Endothelial cell of umbilical vein (primary cell): Measurements from ENCODE around the gene CYGB. TPM values are rescaled to one million over a fixed set of nuclear protein-coding genes. Genes with fewer than 3 reads are reported as not detected.

Experiments used
- BruUV-seq: library from RNA; stranded (reverse); fragments of 400-500 nt; replicated peaks from 2 replicates; lab custom pipeline; 2021; lab: Mats Ljungman, UMichigan
- CTCF ChIA-PET: fragments of 300-600, 350-600 bp; sonication (Branson Sonifier 250); formaldehyde crosslinking; loops from one replicate; lab custom pipeline; 2021; ENCODE audit warnings: antibody characterized with exemption, inconsistent platforms; lab: Charles Lee
- POLR2A ChIA-PET: fragments of 300-600, 350-600 bp; sonication (Branson Sonifier 250); formaldehyde crosslinking; loops from one replicate; lab custom pipeline; 2021; ENCODE audit warnings: antibody characterized with exemption, inconsistent platforms; lab: Charles Lee
- DNase-seq: peaks from one replicate; pipeline ENCODE4 v3.0.0-alpha.2; 2011; ENCODE audit warnings: low read depth, low spot score
- FAIRE-seq: peaks from 2 replicates; lab custom pipeline; 2011; peaks lifted over from hg19 to GRCh38; lab: Jason Lieb, UNC
- H2AFZ ChIP-seq: 2 replicates; pipeline ENCODE4 v1.6.0; 2012; ENCODE audit warnings: low read depth, low read length, control low read depth, inconsistent platforms
- H3K27ac ChIP-seq: 2 replicates; pipeline ENCODE4 v1.5.1; 2011; ENCODE audit warnings: low read depth, mild to moderate bottlenecking, control low read depth, low read length, moderate library complexity; ENCODE audit not compliant: insufficient read depth
- H3K27me3 ChIP-seq, 2 experiments: 2 replicates each; pipeline versions ENCODE4 v1.6.0 to v1.6.1; 2011; ENCODE audit warnings: low read length in 2 of 2, mixed read lengths in 1 of 2; ENCODE audit not compliant: control insufficient read depth in 2 of 2, insufficient read depth in 2 of 2
- H3K36me3 ChIP-seq, 2 experiments: 2 replicates in 1 of 2; 3 replicates in 1 of 2; pipeline ENCODE4 v1.5.1; 2011; ENCODE audit warnings: low read length in 2 of 2, mild to moderate bottlenecking in 1 of 2, moderate library complexity in 1 of 2; ENCODE audit not compliant: control insufficient read depth in 2 of 2, insufficient read depth in 2 of 2; ENCODE audit errors: extremely low read depth in 1 of 2
- H3K4me1 ChIP-seq: 3 replicates; pipeline ENCODE4 v1.5.1; 2011; ENCODE audit warnings: mild to moderate bottlenecking, low read length; ENCODE audit not compliant: control insufficient read depth, insufficient read depth; ENCODE audit errors: extremely low read depth
- H3K4me2 ChIP-seq: 2 replicates; pipeline ENCODE4 v1.6.1; 2011; ENCODE audit warnings: low read length, control low read depth, mixed read lengths; ENCODE audit not compliant: insufficient read depth
- H3K4me3 ChIP-seq, 3 experiments: fragments of 200-600 bp in 1 of 3; sonication (generic), shearing (Covaris generic) in 1 of 3; replicated peaks in 1 of 3; 2 replicates each; pipeline ENCODE4 v1.5.1; 2011 to 2016; ENCODE audit warnings: control low read depth in 3 of 3, low read length in 3 of 3, mild to moderate bottlenecking in 2 of 3, inconsistent platforms in 1 of 3, low read depth in 1 of 3, moderate library complexity in 1 of 3; ENCODE audit not compliant: insufficient read depth in 1 of 3
- H3K79me2 ChIP-seq: 2 replicates; pipeline ENCODE4 v1.6.0; 2012; ENCODE audit warnings: low read length, inconsistent platforms; ENCODE audit not compliant: control insufficient read depth, insufficient read depth
- H3K9ac ChIP-seq: replicated peaks from 2 replicates; pipeline ENCODE3; 2011; ENCODE audit warnings: low read length, control low read depth; ENCODE audit not compliant: insufficient read depth; ENCODE audit errors: extremely low read depth
- H3K9me1 ChIP-seq: replicated peaks from 3 replicates; pipeline ENCODE4 v1.6.0; 2011; ENCODE audit warnings: mild to moderate bottlenecking, low read length; ENCODE audit not compliant: control insufficient read depth, insufficient read depth; ENCODE audit errors: extremely low read depth
- H3K9me3 ChIP-seq: replicated peaks from 2 replicates; pipeline ENCODE4 v1.5.1; 2012; ENCODE audit warnings: low read length, inconsistent platforms; ENCODE audit not compliant: control insufficient read depth, insufficient read depth
- H4K20me1 ChIP-seq: replicated peaks from 2 replicates; pipeline ENCODE3; 2011; ENCODE audit warnings: mild to moderate bottlenecking, low read length; ENCODE audit not compliant: control insufficient read depth, insufficient read depth; ENCODE audit errors: extremely low read depth
- CTCF ChIP-seq, 2 donors: IDR thresholded peaks; 1 replicate in 1 of 2; 2 replicates in 1 of 2; pipeline ENCODE4 v1.5.1; 2011; ENCODE audit warnings: low read length in 2 of 2, mild to moderate bottlenecking in 2 of 2, moderate library complexity in 2 of 2, control low read depth in 1 of 2, inconsistent platforms in 1 of 2, low read depth in 1 of 2; ENCODE audit not compliant: insufficient read depth in 1 of 2; ENCODE audit errors: extremely low read depth in 1 of 2
- EZH2 ChIP-seq: IDR thresholded peaks from 2 replicates; pipeline ENCODE4 v1.6.1; 2012; ENCODE audit warnings: borderline replicate concordance, low read depth, mild to moderate bottlenecking, moderate library complexity, low read length, inconsistent platforms; ENCODE audit not compliant: severe bottlenecking
- FOS ChIP-seq: IDR thresholded peaks from 2 replicates; pipeline ENCODE4 v1.6.1; 2011; ENCODE audit warnings: mild to moderate bottlenecking, low read length, moderate library complexity, borderline replicate concordance; ENCODE audit not compliant: insufficient read depth
- GATA2 ChIP-seq: IDR thresholded peaks from 2 replicates; pipeline ENCODE4 v1.7.0; 2011; ENCODE audit warnings: low read depth, mild to moderate bottlenecking, moderate library complexity, mixed read lengths, low read length; ENCODE audit not compliant: insufficient read length, insufficient read depth
- JUN ChIP-seq: IDR thresholded peaks from 2 replicates; pipeline ENCODE4 v1.6.1; 2011; ENCODE audit warnings: borderline replicate concordance, low read depth; ENCODE audit not compliant: insufficient read length, insufficient read depth
- MAX ChIP-seq: IDR thresholded peaks from 2 replicates; pipeline ENCODE4 v1.6.1; 2011; ENCODE audit not compliant: insufficient read depth, insufficient read length
- MYC ChIP-seq: IDR thresholded peaks from one replicate; pipeline ENCODE4 v1.6.1; 2011; ENCODE audit warnings: mild to moderate bottlenecking, low read depth, low read length
- POLR2A ChIP-seq: IDR thresholded peaks from 2 replicates; pipeline ENCODE4 v1.6.1; 2012; ENCODE audit warnings: low read depth, mild to moderate bottlenecking, control low read depth, low read length
- POLR2AphosphoS5 ChIP-seq: IDR thresholded peaks from 2 replicates; pipeline ENCODE4 v1.6.1; 2012; ENCODE audit warnings: low read depth, mild to moderate bottlenecking, control low read depth, low read length, moderate library complexity; ENCODE audit not compliant: insufficient read depth
- dilution Hi-C: fragments of 300-500 bp; cut with MboI; formaldehyde crosslinking; loops from one replicate; pipeline ENCODE4 v1.15.0; 2019; ENCODE audit warnings: low sequenced_read_pairs; ENCODE audit not compliant: extremely low pct_ligation_motif_present
- intact Hi-C: fragments of 100-400 bp; cut with micrococcal nuclease; formaldehyde crosslinking; loops from one replicate; pipeline ENCODE4 v1.10.0; 2022
- polyA plus RNA-seq, 4 experiments: library from polyadenylated mRNA; depleted of rRNA in 3 of 4; stranded (reverse) in 3 of 4; unstranded in 1 of 4; fragments of >200 nt; gene quantifications; 2 replicates each; pipeline versions ENCODE4 v1.2.1 to v1.2.3, GENCODE V29; 2011 to 2012; ENCODE audit warnings: missing spikeins in 1 of 4
- total RNA-seq: library from RNA; stranded (reverse); gene quantifications from 2 replicates; pipeline ENCODE4 v1.2.3, GENCODE V29; 2021

CYGB gene
- total and polyA plus RNA-seq, 2 donors (not counting 3 experiments of a cell fraction or from before 2014, with no cell fraction given): 0.22 to 0.91 TPM

- ChIA-PET CTCF (interaction anchor here (3.6 kb wide), 1 partner anchor 55 kb away, joined by 19 read pairs; no protein-coding TSS in a partner anchor), POLR2A (no interaction called here)
- FAIRE-seq: no peak
- Histone ChIP-seq H4K20me1 (no peaks in the 10 kb centered on the region), H3K4me3 (no peak overlapping the region), H3K27ac (no peak overlapping the region), H3K9me1 (no peaks in the 10 kb centered on the region), H3K9me3 (no peaks in the 10 kb centered on the region), H3K27me3 (no peaks in the 10 kb centered on the region), H3K9ac (no peak overlapping the region), H3K79me2 (no peaks in the 10 kb centered on the region), H3K36me3 (peaks cover 5 to 7% of the 10 kb centered on the region in 2 experiments), H3K4me1 (no peaks in the 10 kb centered on the region), H3K4me2 (no peak overlapping the region), H2AFZ (no peak overlapping the region)
- BruUV-seq: no TSS peak
- intact Hi-C loops: no loop called here
- no peak for DNase-seq
- dilution Hi-C loops: no loop called here
- no peak for TF ChIP-seq MAX
- no peak for TF ChIP-seq EZH2
- TF ChIP-seq GATA2: no peak
- no peak for TF ChIP-seq POLR2AphosphoS5
- no peak for TF ChIP-seq FOS
- TF ChIP-seq CTCF (IDR thresholded peaks at IDR 0.05; ENCODE audit: extremely low read depth in 1 of 2, insufficient read depth in 1 of 2, low read depth in 1 of 2, low read length in 2 of 2): no peak
- TF ChIP-seq POLR2A: no peak
- TF ChIP-seq MYC: no peak
- TF ChIP-seq JUN: no peak
Observed at GRCh38 chr17:76568811-76569221, 31.3 kb upstream of the CYGB start.
